NCI-H2081 treated with DMSO at 0.1 percent for 48 hours (cell line): ENCODE data around the gene GRK2.
"Not testable (repeated sequence)": the region's sequence is repeated elsewhere in the genome, so short reads cannot be mapped to it uniquely, and the experiment has no call there.

Experiments
- DNase-seq: peaks from one replicate; lab custom pipeline; 2025; lab: John Stamatoyannopoulos, UW

The GRK2 gene

GRCh38 chr11:67266449-67267187, at the start of gene GRK2:
Gene GRK2, plus strand, starts transcription at chr11:67266473. Its CDS starts 227 bp downstream, at chr11:67266700.
- DNase-seq = no peak

GRCh38 chr11:67227726-67228125, 38.5 kb upstream of the GRK2 start:
- no peak for DNase-seq

- DNase-seq = no peak
Observed at GRCh38 chr11:67230406-67230805, 35.9 kb upstream of the GRK2 start.

GRCh38 chr11:67230886-67231285, 35.4 kb upstream of the GRK2 start:
- no peak for DNase-seq

GRCh38 chr11:67233584-67234190, 32.6 kb upstream of the GRK2 start:
- no peak for DNase-seq

GRCh38 chr11:67234571-67234970, 31.7 kb upstream of the GRK2 start:
- DNase-seq = not testable (repeated sequence)

- no peak for DNase-seq
Observed at GRCh38 chr11:67237574-67237973, 28.7 kb upstream of the GRK2 start.

GRCh38 chr11:67238894-67239782, 27.1 kb upstream of the GRK2 start:
- DNase-seq = no peak

- DNase-seq = peak; percentile 90
Observed at GRCh38 chr11:67239783-67240575, 26.3 kb upstream of the GRK2 start.

- no peak for DNase-seq
Observed at GRCh38 chr11:67240576-67241389, 25.5 kb upstream of the GRK2 start.

- DNase-seq = no peak
Observed at GRCh38 chr11:67242548-67242947, 23.7 kb upstream of the GRK2 start.

- no peak for DNase-seq
Observed at GRCh38 chr11:67243051-67243450, 23.2 kb upstream of the GRK2 start.

GRCh38 chr11:67245046-67245445, 21.2 kb upstream of the GRK2 start:
- DNase-seq = no peak

- DNase-seq = no peak
Observed at GRCh38 chr11:67247946-67248550, 18.2 kb upstream of the GRK2 start.

GRCh38 chr11:67248653-67249052, 17.6 kb upstream of the GRK2 start:
- no peak for DNase-seq

- no peak for DNase-seq
Observed at GRCh38 chr11:67250059-67251043, 15.9 kb upstream of the GRK2 start.

GRCh38 chr11:67251841-67252240, 14.4 kb upstream of the GRK2 start:
- DNase-seq = no peak

- no peak for DNase-seq
Observed at GRCh38 chr11:67252831-67253239, 13.4 kb upstream of the GRK2 start.

GRCh38 chr11:67253872-67254624, 12.2 kb upstream of the GRK2 start:
- DNase-seq = no peak
